K562 (cell line): Measurements from ENCODE around the gene WDR64. TPM values are rescaled to one million over a fixed set of nuclear protein-coding genes. Genes with fewer than 3 reads are reported as not detected.
A peak's percentile ranks its signal among the peaks of the same experiment; 100 is the strongest.

ENCODE experiments used
- BRD9 ChIP-seq: fragments of 450-650 bp; IDR thresholded peaks from 2 replicates; pipeline ENCODE4 v1.6.1; 2018; ENCODE audit warnings: low read depth; ENCODE audit not compliant: partially characterized antibody
- DMBX1 ChIP-seq: fragments of 250-450 bp; sonication (Bioruptor Pico); IDR thresholded peaks from 2 replicates; pipeline ENCODE4 v1.8.0; 2022; ENCODE audit warnings: inconsistent platforms, mild to moderate bottlenecking, moderate library complexity, borderline replicate concordance
- ELF1 ChIP-seq: fragments of 200-800 bp; sonication (Bioruptor generic); IDR thresholded peaks from 2 replicates; pipeline ENCODE4 v1.6.1; 2016; ENCODE audit warnings: missing genetic modification characterization, missing compliant biosample characterization
- KLF13 ChIP-seq: fragments of 450-650 bp; IDR thresholded peaks from 2 replicates; pipeline ENCODE4 v1.6.1; 2016; ENCODE audit warnings: missing genetic modification characterization, low read depth, mild to moderate bottlenecking, missing compliant biosample characterization, moderate library complexity, borderline replicate concordance
- NCOA1 ChIP-seq: fragments of 450-650 bp; IDR thresholded peaks from 2 replicates; pipeline ENCODE4 v1.6.1; 2016; ENCODE audit warnings: low read depth
- NFE2L1 ChIP-seq: fragments of 450-650 bp; IDR thresholded peaks from 2 replicates; pipeline ENCODE4 v1.6.1; 2016; ENCODE audit warnings: missing genetic modification characterization, low read depth, mild to moderate bottlenecking, missing compliant biosample characterization, moderate library complexity, borderline replicate concordance
- NFIC ChIP-seq: fragments of 450-650 bp; IDR thresholded peaks from 2 replicates; pipeline ENCODE4 v1.6.1; 2017; ENCODE audit warnings: mild to moderate bottlenecking, inconsistent platforms
- NFRKB ChIP-seq: fragments of 450-650 bp; IDR thresholded peaks from 2 replicates; pipeline ENCODE4 v1.6.1; 2016; ENCODE audit warnings: low read depth
- SMC3 ChIP-seq: conservative IDR thresholded peaks from 2 replicates; pipeline ENCODE4 v1.6.1; 2011; ENCODE audit warnings: low read depth, low read length, improper control_type of control experiment; ENCODE audit not compliant: insufficient read depth
- SRSF1 ChIP-seq: fragments of 200-400 bp; formaldehyde crosslinking; IDR thresholded peaks from 2 replicates; pipeline ENCODE4 v1.6.1; 2017; ENCODE audit warnings: mild to moderate bottlenecking, low read depth, low read length, moderate library complexity
- ZBTB8A ChIP-seq: fragments of 450-650 bp; IDR thresholded peaks from 2 replicates; pipeline ENCODE4 v1.6.1; 2018; ENCODE audit warnings: mild to moderate bottlenecking, moderate library complexity; ENCODE audit not compliant: partially characterized antibody
- ZKSCAN8 ChIP-seq: fragments of 200-800 bp; sonication (Bioruptor generic); IDR thresholded peaks from 2 replicates; pipeline ENCODE4 v1.6.1; 2016; ENCODE audit warnings: missing genetic modification characterization, missing compliant biosample characterization
- ZNF133 ChIP-seq: fragments of 250-450 bp; sonication (Bioruptor Pico); IDR thresholded peaks from 2 replicates; pipeline ENCODE4 v1.4.0; 2020; ENCODE audit warnings: mild to moderate bottlenecking
- ZNF3 ChIP-seq: fragments of 250-450 bp; sonication (Bioruptor Pico); IDR thresholded peaks from 2 replicates; pipeline ENCODE4 v1.5.0; 2021; ENCODE audit warnings: mild to moderate bottlenecking, moderate library complexity
- ZNF445 ChIP-seq: fragments of 250-450 bp; sonication (Bioruptor Pico); IDR thresholded peaks from 2 replicates; pipeline ENCODE4 v1.4.0; 2020; ENCODE audit warnings: low read depth, mild to moderate bottlenecking, moderate library complexity
- polyA plus RNA-seq, 8 experiments: library from polyadenylated mRNA; depleted of rRNA in 4 of 8; stranded (reverse) in 5 of 8; unstranded in 3 of 8; fragments of >200 nt; fragmentation: Nextera tagmentation in 2 of 8; fragmentation: Illumina TruSeq in 1 of 8; extraction: Ambion mirVana in 2 of 8; extraction: Trizol in 1 of 8; gene quantifications; 2 replicates each; pipeline versions ENCODE4 v1.2.1 to v1.2.3, GENCODE V29; 2011 to 2014; ENCODE audit warnings: inconsistent platforms in 1 of 8, missing spikeins in 1 of 8
- total RNA-seq, 7 experiments: library from RNA; depleted of rRNA in 6 of 7; stranded (reverse); fragments of >200 nt in 6 of 7; fragmentation: Illumina TruSeq in 2 of 7; extraction: Trizol in 2 of 7; gene quantifications; 2 replicates each; pipeline versions ENCODE4 v1.2.1 to v1.2.3, GENCODE V29; 2011 to 2021; ENCODE audit warnings: low replicate concordance in 1 of 7
- TF ChIP-seq, protein P1 (sequence below): fragments of 450-650 bp; conservative IDR thresholded peaks from 2 replicates; pipeline ENCODE4 v1.6.1; 2016; ENCODE audit warnings: missing genetic modification characterization, low read depth, mild to moderate bottlenecking, control low read depth, missing compliant biosample characterization
- TF ChIP-seq, protein P2 (sequence below): sonication (generic); formaldehyde crosslinking; IDR thresholded peaks from 2 replicates; pipeline ENCODE4 v1.8.0; 2022; ENCODE audit warnings: mild to moderate bottlenecking, missing genetic modification reagents
- TF ChIP-seq, protein P3 (sequence below): sonication (generic); formaldehyde crosslinking; IDR thresholded peaks from 2 replicates; pipeline ENCODE4 v1.9.0; 2022; ENCODE audit warnings: mild to moderate bottlenecking, missing genetic modification reagents
- TF ChIP-seq, protein P4 (sequence below): fragments of 200-800 bp; sonication (Bioruptor generic); IDR thresholded peaks from 2 replicates; pipeline ENCODE4 v1.6.1; 2016; ENCODE audit warnings: missing genetic modification characterization, missing compliant biosample characterization
- TF ChIP-seq, protein P5 (sequence below): fragments of 450-650 bp; formaldehyde crosslinking; IDR thresholded peaks from 2 replicates; pipeline ENCODE4 v1.4.0; 2022; ENCODE audit warnings: missing genetic modification characterization

The WDR64 gene
- total and polyA plus RNA-seq, 9 of the 15 experiments (the other 6 are each of a cell fraction or from before 2014, with no cell fraction given): 0.06 to 0.29 (median 0.19) TPM; not detected in 5

DNA sequence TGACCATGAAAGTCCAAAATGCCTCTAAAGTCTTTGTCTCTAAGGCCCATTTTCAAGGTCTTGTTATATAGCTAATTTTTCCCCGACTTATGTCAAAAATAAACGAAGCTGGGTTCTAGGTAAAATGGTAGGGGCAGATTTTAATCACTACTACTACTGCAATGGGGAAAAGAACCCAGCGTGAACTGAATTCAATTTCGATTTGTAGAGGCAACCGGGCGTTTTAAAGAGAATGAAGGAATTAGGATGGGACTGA, 195.4 kb downstream of the WDR64 start (continued):
- TF ChIP-seq, protein P1, sequence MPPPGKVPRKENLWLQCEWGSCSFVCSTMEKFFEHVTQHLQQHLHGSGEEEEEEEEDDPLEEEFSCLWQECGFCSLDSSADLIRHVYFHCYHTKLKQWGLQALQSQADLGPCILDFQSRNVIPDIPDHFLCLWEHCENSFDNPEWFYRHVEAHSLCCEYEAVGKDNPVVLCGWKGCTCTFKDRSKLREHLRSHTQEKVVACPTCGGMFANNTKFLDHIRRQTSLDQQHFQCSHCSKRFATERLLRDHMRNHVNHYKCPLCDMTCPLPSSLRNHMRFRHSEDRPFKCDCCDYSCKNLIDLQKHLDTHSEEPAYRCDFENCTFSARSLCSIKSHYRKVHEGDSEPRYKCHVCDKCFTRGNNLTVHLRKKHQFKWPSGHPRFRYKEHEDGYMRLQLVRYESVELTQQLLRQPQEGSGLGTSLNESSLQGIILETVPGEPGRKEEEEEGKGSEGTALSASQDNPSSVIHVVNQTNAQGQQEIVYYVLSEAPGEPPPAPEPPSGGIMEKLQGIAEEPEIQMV: peak; percentile 48; the same call in 1 of the 2 replicates
- TF ChIP-seq ZKSCAN8 (no peak), DMBX1 (CRISPR knock-in tag) (peak; percentile 65; the same call in 1 of the 2 replicates), ZBTB8A (no peak), NFE2L1 (tag) (no peak), BRD9 (peak; percentile 47), NFRKB (peak; percentile 21; the same call in 1 of the 2 replicates), ZNF133 (CRISPR knock-in tag) (no peak), ELF1 (tag) (no peak), NCOA1 (no peak), NFIC (0 out of 2 replicates have a peak, but pooled peaks have one; percentile 4), ZNF3 (no peak), KLF13 (tag) (no peak), ZNF445 (CRISPR knock-in tag) (peak; percentile 34; the same call in 1 of the 2 replicates), SRSF1 (no peak), SMC3 (no peak)
- TF ChIP-seq, protein P2, sequence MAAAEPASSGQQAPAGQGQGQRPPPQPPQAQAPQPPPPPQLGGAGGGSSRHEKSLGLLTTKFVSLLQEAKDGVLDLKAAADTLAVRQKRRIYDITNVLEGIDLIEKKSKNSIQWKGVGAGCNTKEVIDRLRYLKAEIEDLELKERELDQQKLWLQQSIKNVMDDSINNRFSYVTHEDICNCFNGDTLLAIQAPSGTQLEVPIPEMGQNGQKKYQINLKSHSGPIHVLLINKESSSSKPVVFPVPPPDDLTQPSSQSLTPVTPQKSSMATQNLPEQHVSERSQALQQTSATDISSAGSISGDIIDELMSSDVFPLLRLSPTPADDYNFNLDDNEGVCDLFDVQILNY (CRISPR knock-in tag): no peak
- TF ChIP-seq, protein P3, sequence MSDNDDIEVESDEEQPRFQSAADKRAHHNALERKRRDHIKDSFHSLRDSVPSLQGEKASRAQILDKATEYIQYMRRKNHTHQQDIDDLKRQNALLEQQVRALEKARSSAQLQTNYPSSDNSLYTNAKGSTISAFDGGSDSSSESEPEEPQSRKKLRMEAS: no peak
- TF ChIP-seq, protein P4, sequence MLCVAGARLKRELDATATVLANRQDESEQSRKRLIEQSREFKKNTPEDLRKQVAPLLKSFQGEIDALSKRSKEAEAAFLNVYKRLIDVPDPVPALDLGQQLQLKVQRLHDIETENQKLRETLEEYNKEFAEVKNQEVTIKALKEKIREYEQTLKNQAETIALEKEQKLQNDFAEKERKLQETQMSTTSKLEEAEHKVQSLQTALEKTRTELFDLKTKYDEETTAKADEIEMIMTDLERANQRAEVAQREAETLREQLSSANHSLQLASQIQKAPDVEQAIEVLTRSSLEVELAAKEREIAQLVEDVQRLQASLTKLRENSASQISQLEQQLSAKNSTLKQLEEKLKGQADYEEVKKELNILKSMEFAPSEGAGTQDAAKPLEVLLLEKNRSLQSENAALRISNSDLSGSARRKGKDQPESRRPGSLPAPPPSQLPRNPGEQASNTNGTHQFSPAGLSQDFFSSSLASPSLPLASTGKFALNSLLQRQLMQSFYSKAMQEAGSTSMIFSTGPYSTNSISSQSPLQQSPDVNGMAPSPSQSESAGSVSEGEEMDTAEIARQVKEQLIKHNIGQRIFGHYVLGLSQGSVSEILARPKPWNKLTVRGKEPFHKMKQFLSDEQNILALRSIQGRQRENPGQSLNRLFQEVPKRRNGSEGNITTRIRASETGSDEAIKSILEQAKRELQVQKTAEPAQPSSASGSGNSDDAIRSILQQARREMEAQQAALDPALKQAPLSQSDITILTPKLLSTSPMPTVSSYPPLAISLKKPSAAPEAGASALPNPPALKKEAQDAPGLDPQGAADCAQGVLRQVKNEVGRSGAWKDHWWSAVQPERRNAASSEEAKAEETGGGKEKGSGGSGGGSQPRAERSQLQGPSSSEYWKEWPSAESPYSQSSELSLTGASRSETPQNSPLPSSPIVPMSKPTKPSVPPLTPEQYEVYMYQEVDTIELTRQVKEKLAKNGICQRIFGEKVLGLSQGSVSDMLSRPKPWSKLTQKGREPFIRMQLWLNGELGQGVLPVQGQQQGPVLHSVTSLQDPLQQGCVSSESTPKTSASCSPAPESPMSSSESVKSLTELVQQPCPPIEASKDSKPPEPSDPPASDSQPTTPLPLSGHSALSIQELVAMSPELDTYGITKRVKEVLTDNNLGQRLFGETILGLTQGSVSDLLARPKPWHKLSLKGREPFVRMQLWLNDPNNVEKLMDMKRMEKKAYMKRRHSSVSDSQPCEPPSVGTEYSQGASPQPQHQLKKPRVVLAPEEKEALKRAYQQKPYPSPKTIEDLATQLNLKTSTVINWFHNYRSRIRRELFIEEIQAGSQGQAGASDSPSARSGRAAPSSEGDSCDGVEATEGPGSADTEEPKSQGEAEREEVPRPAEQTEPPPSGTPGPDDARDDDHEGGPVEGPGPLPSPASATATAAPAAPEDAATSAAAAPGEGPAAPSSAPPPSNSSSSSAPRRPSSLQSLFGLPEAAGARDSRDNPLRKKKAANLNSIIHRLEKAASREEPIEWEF (CRISPR knock-in tag): 0 out of 2 replicates have a peak, but pooled peaks have one; percentile 0
- TF ChIP-seq, protein P5, sequence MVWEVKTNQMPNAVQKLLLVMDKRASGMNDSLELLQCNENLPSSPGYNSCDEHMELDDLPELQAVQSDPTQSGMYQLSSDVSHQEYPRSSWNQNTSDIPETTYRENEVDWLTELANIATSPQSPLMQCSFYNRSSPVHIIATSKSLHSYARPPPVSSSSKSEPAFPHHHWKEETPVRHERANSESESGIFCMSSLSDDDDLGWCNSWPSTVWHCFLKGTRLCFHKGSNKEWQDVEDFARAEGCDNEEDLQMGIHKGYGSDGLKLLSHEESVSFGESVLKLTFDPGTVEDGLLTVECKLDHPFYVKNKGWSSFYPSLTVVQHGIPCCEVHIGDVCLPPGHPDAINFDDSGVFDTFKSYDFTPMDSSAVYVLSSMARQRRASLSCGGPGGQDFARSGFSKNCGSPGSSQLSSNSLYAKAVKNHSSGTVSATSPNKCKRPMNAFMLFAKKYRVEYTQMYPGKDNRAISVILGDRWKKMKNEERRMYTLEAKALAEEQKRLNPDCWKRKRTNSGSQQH (CRISPR knock-in tag): no peak
